Kidney capillary endothelial cell (primary cell): ENCODE data around the gene ANO1.

Experiments
- DNase-seq: peaks from one replicate; pipeline ENCODE4 v3.0.0-alpha.2; 2018; ENCODE audit warnings: low spot score

ANO1 gene

GRCh38 chr11:70115778-70116177, 37.7 kb downstream of the ANO1 start:
- DNase-seq: no peak

- DNase-seq: no peak
These were observed 38.4 kb downstream of the ANO1 start for GRCh38 chr11:70116386-70117065.

DNA sequence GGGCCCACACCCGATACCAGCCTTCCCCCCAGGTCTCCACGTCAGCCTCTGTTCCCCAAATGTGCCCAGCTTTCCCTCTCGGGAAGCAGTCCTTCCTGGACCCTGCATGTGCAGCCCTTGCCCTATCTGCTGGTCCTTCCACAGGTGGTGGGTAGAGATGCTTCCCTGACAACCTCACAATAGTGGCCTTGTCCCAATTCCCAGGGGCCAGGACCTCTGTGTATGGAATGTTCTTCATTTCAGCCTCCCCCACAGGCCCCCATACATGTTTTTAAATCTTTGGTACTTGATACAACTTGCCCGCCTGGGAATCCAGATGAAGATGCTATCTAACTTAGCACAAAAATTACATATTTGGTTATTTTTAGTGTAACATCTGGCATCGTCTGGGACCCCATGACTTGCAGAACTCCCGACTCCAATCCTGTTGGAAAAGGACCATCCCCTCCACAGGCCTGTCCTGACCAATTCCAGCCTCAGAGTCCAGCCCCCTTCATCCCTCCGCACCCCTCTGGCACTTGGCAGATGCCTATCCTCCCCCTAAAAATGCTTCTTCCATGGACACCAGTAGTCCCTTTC, 39.5 kb downstream of the ANO1 start:
- no peak for DNase-seq

GRCh38 chr11:70118642-70119041, 40.5 kb downstream of the ANO1 start:
- DNase-seq: no peak

GRCh38 chr11:70119502-70119901, 41.4 kb downstream of the ANO1 start:
- DNase-seq: no peak

DNA sequence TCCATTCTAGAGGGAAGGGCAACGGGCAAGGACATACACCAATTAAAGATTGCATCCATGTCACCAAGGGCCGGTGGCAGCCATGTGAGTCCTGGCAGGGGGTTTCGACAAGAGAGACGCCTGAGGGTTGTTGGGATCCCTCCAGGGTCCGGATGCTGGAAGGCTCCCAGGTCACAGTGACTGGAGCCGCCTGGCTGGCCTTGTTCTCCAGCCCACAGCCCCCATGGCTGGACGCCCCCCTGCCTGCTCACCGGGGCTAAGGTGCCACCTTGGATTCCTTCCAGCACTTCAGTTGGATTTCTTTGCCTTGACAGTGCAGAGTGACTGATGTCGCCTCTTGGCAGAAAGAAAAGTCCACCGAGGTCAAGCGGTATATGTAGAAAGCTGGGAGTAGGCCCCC, 42.6 kb downstream of the ANO1 start:
- no peak for DNase-seq

DNA sequence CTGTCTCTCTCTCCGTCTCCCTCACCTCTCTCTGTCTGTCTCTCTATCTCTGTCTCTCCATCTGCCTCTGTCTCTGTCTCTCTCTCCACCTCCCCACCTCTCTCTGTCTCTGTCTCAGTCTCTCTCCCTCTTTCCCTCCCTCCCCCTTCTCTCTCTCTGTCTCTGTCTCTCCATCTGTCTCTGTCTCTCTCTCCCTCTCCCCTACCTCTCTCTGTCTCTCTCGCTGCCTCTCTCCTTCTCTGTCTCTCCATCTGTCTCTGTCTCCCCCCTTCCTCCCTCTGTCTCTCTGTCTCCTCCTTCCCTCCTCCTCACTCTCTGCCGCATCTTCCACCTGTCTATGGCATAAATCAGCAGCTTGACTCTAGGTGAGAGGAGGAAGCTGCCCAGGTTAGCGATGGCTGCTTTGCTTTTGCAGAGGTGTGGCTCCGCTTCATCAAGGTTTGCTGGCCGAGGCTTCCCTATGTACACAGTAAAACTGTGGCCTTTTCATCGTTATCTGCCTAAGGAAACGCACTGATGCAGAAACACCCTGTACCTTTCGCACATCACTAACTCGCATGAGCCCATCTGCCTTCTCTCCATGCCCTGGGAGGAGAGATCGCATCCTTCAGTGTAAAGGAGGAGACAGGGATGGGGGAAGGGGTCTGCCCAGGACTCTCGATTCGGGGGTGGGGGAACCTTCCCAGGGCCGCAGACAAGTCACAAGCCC, 44.5 kb downstream of the ANO1 start:
- no peak for DNase-seq

GRCh38 chr11:70123711-70124110, 45.6 kb downstream of the ANO1 start:
- DNase-seq: no peak

- no peak for DNase-seq
These were observed 46.3 kb downstream of the ANO1 start for GRCh38 chr11:70124321-70125000.

DNA sequence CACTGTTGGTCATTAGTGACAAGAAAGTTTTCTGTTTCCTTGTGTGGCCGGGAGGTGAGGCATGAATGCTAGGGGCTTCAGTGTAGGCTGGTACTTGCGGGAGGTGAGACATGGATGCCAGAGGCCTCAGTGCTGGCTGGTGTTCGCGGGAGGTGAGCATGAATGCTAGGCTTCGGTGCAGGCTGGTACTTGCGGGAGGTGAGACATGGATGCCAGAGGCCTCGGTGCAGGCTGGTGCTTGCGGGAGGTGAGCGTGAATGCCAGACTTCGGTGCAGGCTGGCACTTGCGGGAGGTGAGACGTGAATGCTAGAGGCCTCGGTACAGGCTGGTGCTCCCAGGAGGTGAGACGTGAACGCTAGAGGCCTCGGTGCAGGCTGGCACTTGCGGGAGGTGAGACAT, 48.4 kb downstream of the ANO1 start:
- DNase-seq: no peak

GRCh38 chr11:70127653-70128434, 49.7 kb downstream of the ANO1 start:
- DNase-seq: peak; percentile 7

DNA sequence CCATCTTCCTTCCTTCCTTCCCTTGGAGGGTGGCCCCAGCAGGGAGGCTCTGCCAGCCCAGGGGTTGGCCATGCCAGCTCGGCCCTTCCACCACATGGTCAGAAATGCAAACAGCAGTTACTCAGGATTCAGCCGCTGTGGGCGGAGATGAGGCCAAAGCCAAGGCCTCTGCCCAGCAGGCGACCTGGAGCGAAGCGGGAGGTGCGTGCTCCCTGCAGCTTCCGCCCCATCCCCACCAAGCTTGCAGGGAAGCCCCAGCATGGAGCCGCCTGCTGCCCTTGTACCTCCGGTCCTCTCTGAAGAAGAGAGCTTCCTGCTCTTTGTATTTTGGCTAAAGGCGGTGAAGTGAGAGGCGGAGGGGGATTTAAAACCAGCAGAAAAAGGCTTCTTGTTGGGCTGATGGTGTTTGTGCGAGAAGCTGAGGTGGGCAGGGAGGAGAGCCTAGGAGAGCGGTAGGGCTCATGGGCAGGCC, 50.4 kb downstream of the ANO1 start:
- DNase-seq: peak; percentile 48

DNA sequence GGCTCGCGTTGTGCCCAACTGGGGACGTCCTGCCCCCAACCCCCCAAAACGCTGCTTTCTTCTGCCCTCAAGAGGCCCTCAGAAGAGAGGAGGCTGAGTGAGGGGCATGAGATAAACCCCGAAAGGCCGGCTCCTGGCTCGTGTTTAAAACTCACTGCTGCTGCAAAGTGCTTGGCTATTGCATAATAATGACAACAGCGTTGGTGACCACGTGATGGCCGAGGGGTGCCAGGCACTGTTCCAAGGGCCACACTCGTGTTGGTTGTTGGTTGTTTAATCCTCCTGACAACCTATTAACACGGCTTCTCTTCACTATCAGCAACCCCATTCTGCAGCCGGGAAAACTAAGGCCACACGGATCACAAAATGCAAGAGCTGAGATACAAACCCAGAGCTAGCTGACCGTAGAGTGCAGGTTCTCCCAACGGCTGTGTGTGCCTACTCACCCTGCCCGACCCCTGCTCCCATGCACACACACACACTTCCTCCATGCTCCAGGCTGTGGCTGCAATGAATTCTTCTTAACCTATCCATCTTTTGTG, 51.0 kb downstream of the ANO1 start:
- DNase-seq: no peak

DNA sequence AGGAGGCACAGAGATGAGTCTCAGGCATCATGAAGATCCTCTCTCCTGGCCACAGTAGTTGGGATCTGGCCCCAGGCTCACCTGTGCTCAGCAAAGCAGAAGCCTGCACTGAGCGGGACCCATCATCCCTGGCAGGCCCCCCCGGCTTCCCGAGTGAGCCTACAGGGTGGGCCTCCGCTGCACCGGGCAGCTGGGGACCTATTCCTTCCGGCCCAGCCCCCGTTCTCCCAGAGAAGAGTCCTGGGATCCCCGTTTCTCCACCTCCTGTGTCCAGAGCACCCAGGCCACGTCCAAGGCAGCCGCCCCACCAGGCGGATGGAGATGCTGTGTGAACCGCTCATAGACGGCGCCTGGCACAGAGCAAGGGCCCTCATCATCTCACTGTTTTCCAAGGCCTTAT, 52.5 kb downstream of the ANO1 start:
- DNase-seq: no peak

DNA sequence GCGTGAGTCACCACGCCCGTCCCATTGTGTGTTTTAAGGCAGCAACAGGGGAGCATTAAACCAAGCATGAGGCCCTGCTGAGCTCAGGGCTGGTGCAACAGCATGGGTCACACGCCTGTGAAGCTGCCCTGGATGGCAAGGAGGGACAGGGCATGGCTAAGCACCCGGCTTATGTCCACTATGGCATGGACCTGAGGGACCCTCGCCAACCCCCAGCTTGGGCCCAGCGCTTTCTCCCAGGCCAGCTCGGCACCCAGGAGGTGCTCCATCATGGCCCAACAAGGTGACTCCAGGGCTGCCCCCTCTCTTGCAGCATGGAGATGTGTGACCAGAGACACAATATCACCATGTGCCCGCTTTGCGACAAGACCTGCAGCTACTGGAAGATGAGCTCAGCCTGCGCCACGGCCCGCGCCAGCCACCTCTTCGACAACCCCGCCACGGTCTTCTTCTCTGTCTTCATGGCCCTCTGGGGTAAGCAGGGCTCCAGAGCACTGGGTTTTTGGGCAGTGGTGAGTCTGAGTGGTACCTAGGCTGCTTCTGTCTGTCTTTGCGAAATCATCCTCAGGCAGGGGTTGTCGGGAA, 53.6 kb downstream of the ANO1 start:
- DNase-seq: no peak

- DNase-seq: no peak
These were observed 54.5 kb downstream of the ANO1 start for GRCh38 chr11:70132641-70133040.

DNA sequence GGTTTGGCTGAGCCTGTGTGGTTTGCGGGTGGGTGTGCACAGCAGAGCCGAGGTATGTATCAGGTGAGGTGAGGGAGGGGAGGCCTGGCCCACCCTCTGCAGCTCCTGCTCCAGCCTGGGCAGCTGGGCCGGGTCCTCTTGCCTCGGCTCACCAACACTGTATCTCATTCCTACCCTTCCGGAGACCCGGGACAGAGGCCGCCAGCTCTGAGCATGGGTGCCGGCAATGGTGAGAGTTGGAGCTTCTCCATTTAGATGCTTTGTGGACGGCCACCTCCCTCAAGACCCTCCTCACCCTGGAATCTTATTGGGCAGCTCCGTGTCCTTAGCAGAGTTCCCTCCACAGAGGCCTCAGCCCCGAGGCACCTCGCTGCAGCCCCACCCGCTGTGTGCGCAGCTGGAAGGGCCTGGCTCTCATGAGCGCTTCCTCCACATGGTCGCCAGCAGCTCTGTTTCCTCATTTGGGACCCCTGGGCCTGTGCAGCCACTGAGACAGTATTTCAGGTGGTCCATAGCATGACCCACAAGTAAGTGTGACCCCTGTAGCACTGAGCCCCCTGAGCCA, 55.7 kb downstream of the ANO1 start:
- no peak for DNase-seq

GRCh38 chr11:70134490-70134889, 56.4 kb downstream of the ANO1 start:
- DNase-seq: no peak

- DNase-seq: no peak
These were observed 57.0 kb downstream of the ANO1 start for GRCh38 chr11:70135142-70135541.

DNA sequence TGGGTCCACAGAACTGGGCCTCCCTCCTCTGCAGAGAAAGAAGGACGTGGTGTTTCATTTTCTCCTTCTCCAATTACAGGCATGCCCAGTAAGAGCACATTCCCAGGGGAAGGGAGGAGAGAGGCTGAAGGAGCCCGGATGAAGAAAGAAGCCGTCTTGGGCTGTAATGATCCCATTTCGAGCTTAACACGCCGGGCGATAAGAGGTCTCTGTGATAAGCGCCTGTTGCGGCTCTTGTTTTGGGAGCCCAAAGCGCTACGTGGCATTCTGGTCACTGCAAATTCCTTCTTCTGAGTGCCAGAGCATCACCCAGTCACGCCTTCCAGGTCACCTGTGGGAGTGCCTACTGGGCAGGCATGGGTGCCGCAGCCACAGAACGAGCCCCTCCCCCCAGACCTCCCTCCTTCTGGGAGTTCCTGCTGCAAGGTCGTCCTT, 57.5 kb downstream of the ANO1 start:
- DNase-seq: no peak

DNA sequence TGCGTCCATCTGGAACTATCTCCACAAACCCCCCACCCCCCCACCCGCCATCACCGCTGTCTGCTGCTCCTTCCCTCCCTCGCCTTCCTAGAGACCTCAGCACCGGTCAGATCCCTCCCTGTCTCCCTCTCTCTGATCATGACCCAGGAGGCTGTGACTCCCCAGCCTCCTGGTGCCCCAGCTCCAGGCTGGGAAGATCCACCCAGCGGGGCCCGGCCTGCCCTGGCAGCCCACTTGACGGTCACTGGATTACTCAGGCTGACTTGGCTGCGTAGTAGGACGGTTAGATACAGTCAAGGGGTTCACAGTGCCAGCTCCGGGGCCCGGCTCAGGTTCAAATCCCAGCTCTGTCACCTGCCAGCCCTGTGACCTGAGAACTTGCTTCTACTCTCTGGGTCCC, 59.3 kb downstream of the ANO1 start:
- DNase-seq: no peak
